MM.1S (cell line): ENCODE data around the gene TBL1XR1.

Experiments used
- CTCF ChIP-seq: fragments of 300-600 bp; sonication (generic); IDR thresholded peaks from 2 replicates; pipeline ENCODE4 v1.5.1; 2016; ENCODE audit warnings: antibody characterized with exemption, low read length, mixed read lengths
- EZH2 ChIP-seq: fragments of 300-600 bp; sonication (generic); optimal IDR thresholded peaks from 2 replicates; pipeline ENCODE3; 2017; ENCODE audit warnings: low read depth, mild to moderate bottlenecking, antibody characterized with exemption, low read length, mixed read lengths
- EZH2phosphoT487 ChIP-seq: fragments of 300-600 bp; sonication (generic); IDR thresholded peaks from 2 replicates; pipeline ENCODE4 v1.6.1; 2018; ENCODE audit warnings: antibody characterized with exemption, low read length

GRCh38 chr3:177154733-177155132 is 42.5 kb downstream of the TBL1XR1 start:
- TF ChIP-seq CTCF: no peak
- no peak for TF ChIP-seq EZH2
- TF ChIP-seq EZH2phosphoT487: no peak
